ENCODE data around the gene POLR3H. TPM values are rescaled to one million over a fixed set of nuclear protein-coding genes. Genes with fewer than 3 reads are reported as not detected.

The POLR3H gene
- total RNA-seq, 4 donors from 2014 or later = 17.7 to 27.0 (median 23.4) TPM

- no peaks in the 10 kb centered on the region for H3K9me3 ChIP-seq
- ATAC-seq = no peak
- H3K4me3 ChIP-seq = no peak overlapping the region
- H3K27ac ChIP-seq = peak overlapping the region in 3 of 4 donors; percentile 44 to 74 (median 69)
- peaks cover 0 to 63% (median 16%) of the 10 kb centered on the region in 3 donors for H3K4me1 ChIP-seq
- H3K27me3 ChIP-seq = no peaks in the 10 kb centered on the region
- TF ChIP-seq, protein P1, sequence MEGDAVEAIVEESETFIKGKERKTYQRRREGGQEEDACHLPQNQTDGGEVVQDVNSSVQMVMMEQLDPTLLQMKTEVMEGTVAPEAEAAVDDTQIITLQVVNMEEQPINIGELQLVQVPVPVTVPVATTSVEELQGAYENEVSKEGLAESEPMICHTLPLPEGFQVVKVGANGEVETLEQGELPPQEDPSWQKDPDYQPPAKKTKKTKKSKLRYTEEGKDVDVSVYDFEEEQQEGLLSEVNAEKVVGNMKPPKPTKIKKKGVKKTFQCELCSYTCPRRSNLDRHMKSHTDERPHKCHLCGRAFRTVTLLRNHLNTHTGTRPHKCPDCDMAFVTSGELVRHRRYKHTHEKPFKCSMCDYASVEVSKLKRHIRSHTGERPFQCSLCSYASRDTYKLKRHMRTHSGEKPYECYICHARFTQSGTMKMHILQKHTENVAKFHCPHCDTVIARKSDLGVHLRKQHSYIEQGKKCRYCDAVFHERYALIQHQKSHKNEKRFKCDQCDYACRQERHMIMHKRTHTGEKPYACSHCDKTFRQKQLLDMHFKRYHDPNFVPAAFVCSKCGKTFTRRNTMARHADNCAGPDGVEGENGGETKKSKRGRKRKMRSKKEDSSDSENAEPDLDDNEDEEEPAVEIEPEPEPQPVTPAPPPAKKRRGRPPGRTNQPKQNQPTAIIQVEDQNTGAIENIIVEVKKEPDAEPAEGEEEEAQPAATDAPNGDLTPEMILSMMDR (IDR thresholded peaks at IDR 0.05) = no peak
- TF ChIP-seq POLR2AphosphoS5 (IDR thresholded peaks at IDR 0.05) (no peak), EP300 (IDR thresholded peaks at IDR 0.05) (no peak), POLR2A (IDR thresholded peaks at IDR 0.05) (no peak)
- WGBS, 2 donors (ENCODE audit: low coverage in 1 of 2) = 100% methylated on average over 1 of the region's 3 CpGs; no CpG with 5 or more reads in 1 of the 2 donors
- peaks cover 0 to 39% of the 10 kb centered on the region in 2 donors for H3K36me3 ChIP-seq
These were observed 4.3 kb downstream of the POLR3H start for GRCh38 chr22:41540006-41540315.

DNA sequence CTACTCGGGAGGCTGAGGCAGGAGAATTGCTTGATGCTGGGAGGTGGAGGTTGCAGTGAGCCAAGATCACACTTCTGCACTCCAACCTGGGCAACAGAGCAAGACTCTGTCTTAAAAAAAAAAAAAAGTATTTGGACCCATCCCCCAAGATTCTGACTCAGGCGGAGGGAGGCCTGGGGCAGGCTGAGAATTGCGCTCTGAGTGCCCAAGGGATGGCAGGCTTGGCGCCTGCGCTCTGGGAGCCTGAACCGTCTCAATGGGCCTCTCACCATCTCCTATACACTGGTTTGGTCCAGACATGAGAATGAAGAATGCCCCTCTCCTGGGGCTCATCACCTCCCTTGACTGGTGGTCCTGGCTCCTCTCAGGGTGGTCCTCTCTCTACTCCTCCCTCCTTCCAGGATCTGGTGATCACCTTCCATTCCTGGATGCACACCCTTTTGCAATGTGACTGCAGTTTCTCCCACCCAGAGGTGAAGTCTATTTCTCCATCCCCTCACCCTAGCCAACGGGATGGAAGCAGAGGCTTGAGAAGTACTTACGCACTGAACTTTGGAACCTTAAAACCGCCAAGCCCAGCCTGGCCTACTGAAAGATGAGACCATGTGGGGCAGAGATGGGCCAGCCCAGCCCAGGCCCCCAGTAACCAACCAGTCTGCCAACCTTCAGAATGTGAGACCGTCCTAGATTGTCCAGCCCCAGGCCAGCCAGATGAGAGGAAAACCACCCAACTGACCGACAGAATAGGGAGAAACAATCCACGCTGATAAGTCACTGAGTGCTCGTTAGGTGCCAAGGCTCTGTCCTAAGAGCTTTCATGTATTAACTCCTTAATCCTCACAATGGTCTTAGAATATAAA lies 4.9 kb downstream of the POLR3H start:
- Histone ChIP-seq H3K4me3 (no peak overlapping the region), H3K27ac (peak overlapping the region in 3 of 4 donors; percentile 44 to 74 (median 69))
- TF ChIP-seq POLR2A (IDR thresholded peaks at IDR 0.05) (no peak), POLR2AphosphoS5 (IDR thresholded peaks at IDR 0.05) (no peak), EP300 (IDR thresholded peaks at IDR 0.05) (no peak)
- TF ChIP-seq, protein P1 (IDR thresholded peaks at IDR 0.05) = no peak

GRCh38 chr22:41538583-41538982 lies 5.7 kb downstream of the POLR3H start:
- ATAC-seq = peak; percentile 50
- 40 to 64% methylated on average over 3 to 7 of the region's 8 CpGs for WGBS, 2 donors (ENCODE audit: low coverage in 1 of 2)
- peaks cover 0 to 57% (median 12%) of the 10 kb centered on the region in 3 donors for H3K4me1 ChIP-seq
- no peak for TF ChIP-seq EP300 (IDR thresholded peaks at IDR 0.05)
- TF ChIP-seq, protein P1 (IDR thresholded peaks at IDR 0.05) = no peak
- no peak overlapping the region for H3K4me3 ChIP-seq
- peak overlapping the region in 3 of 4 donors; percentile 44 to 74 (median 69) for H3K27ac ChIP-seq
- no peaks in the 10 kb centered on the region for H3K9me3 ChIP-seq
- H3K27me3 ChIP-seq = no peaks in the 10 kb centered on the region
- peaks cover 0 to 51% of the 10 kb centered on the region in 2 donors for H3K36me3 ChIP-seq

More for the DNA sequence above, 4.9 kb downstream of the POLR3H start:
- ATAC-seq = no peak
- Histone ChIP-seq H3K4me1 (peaks cover 0 to 58% (median 12%) of the 10 kb centered on the region in 3 donors), H3K36me3 (peaks cover 0 to 45% of the 10 kb centered on the region in 2 donors), H3K27me3 (no peaks in the 10 kb centered on the region), H3K9me3 (no peaks in the 10 kb centered on the region)
- WGBS, 2 donors (ENCODE audit: low coverage in 1 of 2) = 60 to 70% methylated on average over 5 to 8 of the region's 13 CpGs

- Histone ChIP-seq H3K9me3 (no peaks in the 10 kb centered on the region), H3K27me3 (no peaks in the 10 kb centered on the region), H3K27ac (no peak overlapping the region), H3K4me1 (peaks cover 0 to 57% (median 7%) of the 10 kb centered on the region in 3 donors), H3K36me3 (peaks cover 0 to 58% of the 10 kb centered on the region in 2 donors), H3K4me3 (no peak overlapping the region)
- ATAC-seq = no peak
- no peak for TF ChIP-seq EP300 (IDR thresholded peaks at IDR 0.05)
- no peak for TF ChIP-seq POLR2A (IDR thresholded peaks at IDR 0.05)
- TF ChIP-seq, protein P1 (IDR thresholded peaks at IDR 0.05) = no peak
- no peak for TF ChIP-seq POLR2AphosphoS5 (IDR thresholded peaks at IDR 0.05)
- WGBS, 2 donors (ENCODE audit: low coverage in 1 of 2) = 50 to 80% methylated on average over 1 of the region's 3 CpGs
These were observed 7.1 kb downstream of the POLR3H start for GRCh38 chr22:41537203-41537602.

GRCh38 chr22:41535244-41535643 lies 9.0 kb downstream of the POLR3H start:
- Histone ChIP-seq H3K4me1 (peaks cover 0 to 46% (median 6%) of the 10 kb centered on the region in 3 donors), H3K27me3 (no peaks in the 10 kb centered on the region), H3K27ac (no peak overlapping the region), H3K36me3 (peaks cover 0 to 69% of the 10 kb centered on the region in 2 donors), H3K4me3 (no peak overlapping the region), H3K9me3 (no peaks in the 10 kb centered on the region)
- ATAC-seq = no peak
- 78 to 90% methylated on average over 3 to 5 of the region's 5 CpGs for WGBS, 2 donors (ENCODE audit: low coverage in 1 of 2)
- TF ChIP-seq POLR2AphosphoS5 (IDR thresholded peaks at IDR 0.05) (no peak), POLR2A (IDR thresholded peaks at IDR 0.05) (no peak), EP300 (IDR thresholded peaks at IDR 0.05) (no peak)
- TF ChIP-seq, protein P1 (IDR thresholded peaks at IDR 0.05) = no peak

All from gastroesophageal sphincter (tissue), 4 donors.